Embryonic facial prominence (tissue), 1 donor: ENCODE measurements around the gene TFAP2D.

Experiments used
- DNase-seq: peaks from one replicate; pipeline ENCODE4 v3.0.0-alpha.2; 2016; ENCODE audit errors: extremely low spot score

The TFAP2D gene

GRCh38 chr6:50720623-50721022, 7.3 kb downstream of the TFAP2D start:
- no peak for DNase-seq

- no peak for DNase-seq
These were observed 8.7 kb downstream of the TFAP2D start for GRCh38 chr6:50721978-50722377.

- no peak for DNase-seq
These were observed 9.7 kb downstream of the TFAP2D start for GRCh38 chr6:50722829-50723554.

GRCh38 chr6:50724381-50725124, 11.2 kb downstream of the TFAP2D start:
- DNase-seq, result no peak

- DNase-seq, result no peak
These were observed 21.2 kb downstream of the TFAP2D start for GRCh38 chr6:50734488-50734887.

DNA sequence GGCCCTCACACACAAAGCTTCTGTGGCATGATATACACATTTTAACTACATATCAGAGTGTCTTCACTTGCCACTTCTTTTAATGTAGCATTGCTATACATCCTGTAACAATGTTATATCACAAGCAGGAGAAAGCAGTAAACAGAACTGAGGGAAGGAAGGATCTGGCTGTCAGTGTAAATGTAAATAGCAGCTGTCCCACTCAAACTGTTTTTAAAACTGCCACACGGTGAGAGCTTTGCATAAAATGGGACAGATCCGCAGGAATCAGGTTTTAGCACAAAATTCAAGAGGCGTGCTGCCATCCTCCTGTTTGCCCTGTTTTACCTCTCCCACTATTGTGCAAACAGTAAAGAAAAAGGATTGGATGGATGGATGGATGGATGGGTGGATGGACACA, 28.8 kb downstream of the TFAP2D start:
- DNase-seq, result no peak

DNA sequence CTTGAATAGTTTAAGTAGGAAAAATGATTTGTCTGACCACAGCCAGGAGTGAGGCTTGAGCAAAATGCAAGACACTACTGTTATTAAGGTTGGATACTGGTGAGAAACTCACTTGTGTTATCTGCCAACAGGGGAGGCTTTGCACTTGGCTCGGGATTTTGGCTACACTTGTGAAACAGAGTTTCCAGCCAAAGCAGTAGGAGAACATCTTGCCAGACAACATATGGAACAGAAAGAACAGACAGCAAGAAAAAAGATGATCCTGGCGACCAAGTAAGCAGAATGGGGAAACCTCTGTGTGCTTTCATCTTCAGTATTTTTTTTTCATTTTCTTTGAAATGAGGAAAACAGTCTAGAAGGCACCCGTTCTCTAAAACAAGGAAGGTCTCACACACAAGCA, 31.6 kb downstream of the TFAP2D start:
- no peak for DNase-seq

DNA sequence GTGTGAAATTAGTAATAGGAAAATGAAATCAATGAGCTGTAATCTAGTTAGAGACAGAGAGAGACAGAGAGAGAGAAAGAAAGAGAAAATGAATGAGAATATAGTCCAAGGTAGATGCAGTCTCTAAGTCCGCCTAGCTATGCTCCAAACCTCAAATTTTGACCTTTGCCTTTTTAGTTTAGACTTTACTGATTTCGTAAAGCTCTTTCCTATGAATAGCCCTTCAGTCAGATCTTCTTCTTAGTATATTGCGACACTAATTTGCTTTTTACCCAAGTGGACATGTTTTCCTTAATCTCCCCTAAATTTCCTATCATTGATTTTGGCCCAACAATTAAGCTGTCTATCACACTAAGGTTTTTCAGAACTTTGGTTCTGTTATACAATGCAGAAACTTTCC, 49.5 kb downstream of the TFAP2D start:
- DNase-seq, result no peak

DNA sequence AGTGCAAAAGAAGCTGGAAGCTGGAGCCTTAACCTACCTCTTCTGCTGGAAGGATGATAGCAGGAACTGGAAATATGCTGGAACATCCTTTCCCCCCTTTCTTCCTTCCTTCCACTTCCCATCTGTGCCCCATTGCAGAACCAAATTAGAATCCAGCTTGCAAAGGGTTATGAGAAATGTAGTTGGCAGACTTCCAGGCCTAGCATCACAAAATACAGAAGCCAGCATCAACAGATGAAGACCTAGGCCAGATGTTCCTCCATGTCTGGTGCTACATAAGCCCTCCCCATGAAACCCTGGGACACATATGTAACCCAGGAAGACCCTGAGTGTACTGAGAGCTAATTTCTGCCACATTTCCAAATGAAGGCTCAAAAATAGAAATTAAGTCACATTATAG, 65.4 kb downstream of the TFAP2D start:
- DNase-seq, result no peak

GRCh38 chr6:50780382-50780781, 67.1 kb downstream of the TFAP2D start:
- DNase-seq, result no peak

GRCh38 chr6:50785921-50786320, 72.6 kb downstream of the TFAP2D start:
- DNase-seq, result no peak

GRCh38 chr6:50791900-50792508, 78.7 kb downstream of the TFAP2D start:
- DNase-seq, result no peak

- no peak for DNase-seq
These were observed 79.4 kb downstream of the TFAP2D start for GRCh38 chr6:50792771-50793170.

DNA sequence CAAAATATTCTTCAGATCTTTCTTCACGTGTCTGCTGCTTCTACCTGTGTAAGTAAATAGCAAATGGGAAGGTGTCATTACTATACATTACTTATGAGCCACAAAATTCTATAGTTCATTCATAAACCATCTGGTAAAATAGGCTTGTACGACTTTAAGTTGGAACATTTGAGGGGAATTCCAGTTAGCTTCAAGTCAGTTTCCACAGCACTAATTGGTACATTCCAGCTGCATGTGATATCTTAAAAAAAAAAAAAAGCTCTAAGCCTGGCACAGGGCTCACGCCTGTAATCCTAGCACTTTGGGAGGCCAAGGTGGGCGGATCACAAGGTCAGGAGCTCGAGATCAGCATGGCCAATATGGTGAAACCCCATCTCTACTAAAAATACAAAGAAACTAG, 82.2 kb downstream of the TFAP2D start:
- no peak for DNase-seq

- DNase-seq, result no peak
These were observed 91.0 kb downstream of the TFAP2D start for GRCh38 chr6:50804283-50804682.

GRCh38 chr6:50807035-50807434, 93.7 kb downstream of the TFAP2D start:
- no peak for DNase-seq

- no peak for DNase-seq
These were observed 102.2 kb downstream of the TFAP2D start for GRCh38 chr6:50815436-50816114.

DNA sequence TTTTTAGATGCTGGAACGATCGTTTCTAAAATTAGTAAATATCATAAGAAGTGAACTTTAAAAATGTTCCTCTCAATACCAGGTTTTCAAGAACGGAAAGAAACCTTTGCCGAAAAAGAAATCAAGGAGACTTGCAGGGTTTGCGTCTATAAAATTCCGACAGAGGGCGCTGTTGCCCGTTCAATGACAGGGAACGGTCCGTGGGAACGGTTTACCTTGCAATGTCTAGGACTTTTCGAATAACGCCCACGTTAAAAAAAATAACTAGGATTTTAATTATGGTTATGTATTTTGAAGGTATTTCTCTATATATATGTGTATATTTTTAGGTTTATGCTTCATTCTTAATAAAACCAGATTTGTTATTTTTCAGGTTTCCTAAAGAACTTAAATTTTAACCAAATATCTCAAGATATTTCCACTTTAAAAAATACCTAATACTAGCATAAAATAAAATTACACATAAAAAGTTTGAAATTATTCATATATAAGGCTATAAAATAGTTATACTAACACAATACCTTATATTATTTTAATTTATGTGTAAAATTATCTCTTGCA, 102.9 kb downstream of the TFAP2D start:
- peak; percentile 72 for DNase-seq

DNA sequence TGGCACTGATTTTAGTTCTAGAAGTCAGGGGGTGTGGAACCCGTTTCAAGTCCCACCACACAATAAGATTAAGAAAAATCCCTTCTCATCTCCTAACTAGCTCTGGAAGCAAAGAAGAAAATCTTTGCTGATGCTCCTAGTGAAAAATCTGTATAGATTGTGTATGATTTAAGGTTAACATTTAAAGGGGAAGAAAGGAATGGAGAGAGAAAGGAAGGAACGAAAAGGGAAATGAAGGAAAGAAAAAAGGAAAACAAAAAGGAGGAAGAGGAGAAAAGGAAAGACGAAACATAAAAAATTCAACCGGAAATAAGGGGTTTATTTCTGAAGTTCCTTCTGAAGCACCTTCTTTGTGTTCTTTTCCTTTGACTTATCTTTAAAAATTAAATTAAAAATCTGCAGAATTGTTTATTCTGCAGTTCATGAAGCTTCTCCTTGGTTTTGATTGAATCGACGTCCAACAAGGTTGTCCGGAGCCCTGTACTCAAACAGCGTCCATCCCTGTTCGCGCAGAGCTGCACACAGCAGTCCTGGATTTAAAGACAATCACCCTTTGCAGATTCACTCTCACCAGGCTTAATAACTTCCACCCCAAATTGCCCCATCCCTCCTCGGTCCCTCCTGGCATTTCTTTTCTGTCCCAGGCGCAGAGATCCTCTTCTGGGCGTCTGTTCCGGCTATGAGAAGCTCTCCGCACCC, 103.8 kb downstream of the TFAP2D start:
- DNase-seq, result no peak

GRCh38 chr6:50817646-50817950, 104.3 kb downstream of the TFAP2D start:
- no peak for DNase-seq

DNA sequence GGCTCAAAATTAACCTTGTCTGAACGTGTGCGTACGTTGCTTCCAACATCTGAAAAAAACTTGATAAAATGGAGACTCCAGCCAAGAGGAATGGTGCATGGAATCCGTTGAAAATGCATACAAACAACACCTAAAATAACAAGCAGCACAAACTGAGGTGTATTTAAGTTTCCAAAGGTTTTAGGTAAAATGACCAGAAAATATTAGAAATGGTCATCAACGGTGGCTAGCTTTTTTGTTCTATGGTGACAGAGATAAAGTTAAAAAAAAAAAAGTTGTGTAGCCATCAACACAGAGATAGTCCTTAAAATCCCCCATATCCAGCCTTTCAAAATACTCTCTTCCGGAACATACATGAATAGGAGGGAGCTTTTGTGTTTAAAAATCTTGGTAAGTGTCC, 104.7 kb downstream of the TFAP2D start:
- no peak for DNase-seq

DNA sequence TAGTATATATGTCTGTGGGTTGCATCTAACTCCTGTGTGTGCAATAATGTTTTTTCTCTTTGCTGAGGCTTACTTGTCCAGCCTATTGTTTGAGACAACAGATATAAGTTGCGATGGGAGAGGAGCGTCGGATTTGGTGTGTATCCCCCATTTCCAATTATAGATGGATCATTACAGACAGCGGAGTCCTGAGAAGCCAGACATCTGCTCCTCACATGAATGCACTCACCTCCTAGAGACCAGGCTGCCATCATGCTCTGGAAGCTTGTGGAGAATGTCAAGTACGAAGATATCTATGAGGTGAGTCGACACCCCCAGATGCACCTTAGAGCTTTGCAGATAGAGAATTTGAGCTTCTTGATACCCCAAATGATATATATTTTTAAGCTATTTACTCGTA, 105.3 kb downstream of the TFAP2D start, which contains the start of gene TFAP2B:
Gene TFAP2B (plus strand): TSS at position 199 of the 400 bp plus-strand sequence. CDS start 21 bp downstream, at position 220.
- DNase-seq, result no peak
